HG02588 (cell line): ENCODE data around the gene ABCC4.

Experiments used
- ATAC-seq: cut with Tn5 transposase; IDR thresholded peaks from one replicate; pipeline ENCODE4 v1.9.1; 2021; ENCODE audit warnings: mild to moderate bottlenecking, moderate library complexity; ENCODE audit not compliant: unreplicated experiment

The ABCC4 gene, protein sequence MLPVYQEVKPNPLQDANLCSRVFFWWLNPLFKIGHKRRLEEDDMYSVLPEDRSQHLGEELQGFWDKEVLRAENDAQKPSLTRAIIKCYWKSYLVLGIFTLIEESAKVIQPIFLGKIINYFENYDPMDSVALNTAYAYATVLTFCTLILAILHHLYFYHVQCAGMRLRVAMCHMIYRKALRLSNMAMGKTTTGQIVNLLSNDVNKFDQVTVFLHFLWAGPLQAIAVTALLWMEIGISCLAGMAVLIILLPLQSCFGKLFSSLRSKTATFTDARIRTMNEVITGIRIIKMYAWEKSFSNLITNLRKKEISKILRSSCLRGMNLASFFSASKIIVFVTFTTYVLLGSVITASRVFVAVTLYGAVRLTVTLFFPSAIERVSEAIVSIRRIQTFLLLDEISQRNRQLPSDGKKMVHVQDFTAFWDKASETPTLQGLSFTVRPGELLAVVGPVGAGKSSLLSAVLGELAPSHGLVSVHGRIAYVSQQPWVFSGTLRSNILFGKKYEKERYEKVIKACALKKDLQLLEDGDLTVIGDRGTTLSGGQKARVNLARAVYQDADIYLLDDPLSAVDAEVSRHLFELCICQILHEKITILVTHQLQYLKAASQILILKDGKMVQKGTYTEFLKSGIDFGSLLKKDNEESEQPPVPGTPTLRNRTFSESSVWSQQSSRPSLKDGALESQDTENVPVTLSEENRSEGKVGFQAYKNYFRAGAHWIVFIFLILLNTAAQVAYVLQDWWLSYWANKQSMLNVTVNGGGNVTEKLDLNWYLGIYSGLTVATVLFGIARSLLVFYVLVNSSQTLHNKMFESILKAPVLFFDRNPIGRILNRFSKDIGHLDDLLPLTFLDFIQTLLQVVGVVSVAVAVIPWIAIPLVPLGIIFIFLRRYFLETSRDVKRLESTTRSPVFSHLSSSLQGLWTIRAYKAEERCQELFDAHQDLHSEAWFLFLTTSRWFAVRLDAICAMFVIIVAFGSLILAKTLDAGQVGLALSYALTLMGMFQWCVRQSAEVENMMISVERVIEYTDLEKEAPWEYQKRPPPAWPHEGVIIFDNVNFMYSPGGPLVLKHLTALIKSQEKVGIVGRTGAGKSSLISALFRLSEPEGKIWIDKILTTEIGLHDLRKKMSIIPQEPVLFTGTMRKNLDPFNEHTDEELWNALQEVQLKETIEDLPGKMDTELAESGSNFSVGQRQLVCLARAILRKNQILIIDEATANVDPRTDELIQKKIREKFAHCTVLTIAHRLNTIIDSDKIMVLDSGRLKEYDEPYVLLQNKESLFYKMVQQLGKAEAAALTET (N-terminal part only)

DNA sequence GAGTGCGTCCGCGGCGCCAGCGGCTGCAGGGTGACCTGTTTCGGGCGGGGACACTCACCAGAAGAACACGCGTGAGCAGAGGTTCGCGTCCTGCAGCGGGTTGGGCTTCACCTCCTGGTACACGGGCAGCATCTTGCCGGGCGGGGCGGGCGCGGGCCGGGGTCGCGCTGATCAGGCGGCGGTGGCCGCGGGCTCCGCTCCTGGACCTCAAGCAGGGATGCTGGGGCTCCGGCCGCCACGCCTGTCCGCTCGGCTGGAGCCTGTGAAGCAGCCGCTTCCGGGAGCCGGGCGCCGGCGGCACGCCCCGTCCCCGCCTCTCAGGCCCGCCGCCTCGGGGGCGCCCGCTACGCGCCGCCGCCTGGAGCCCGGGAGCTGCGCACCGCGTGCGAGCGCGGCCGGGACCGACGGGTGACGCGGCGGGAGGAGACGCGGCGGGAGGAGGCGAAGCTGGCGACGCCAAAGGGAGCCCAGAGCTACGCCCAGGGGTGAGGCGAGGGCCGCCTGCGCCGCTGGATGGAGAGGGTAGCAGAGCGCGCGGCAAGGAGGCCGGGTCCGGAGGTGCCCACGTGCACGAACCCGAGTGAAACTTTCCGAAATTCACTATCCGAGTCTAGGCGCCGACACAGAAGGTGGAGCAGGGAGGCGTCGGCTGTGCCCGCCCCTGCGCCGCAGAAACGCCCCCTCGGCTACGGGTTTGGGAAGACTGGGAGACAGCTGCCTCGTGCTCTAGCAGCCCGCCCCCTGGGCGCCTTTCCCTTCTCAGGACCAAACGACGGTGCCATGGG, at the start of gene ABCC4:
Gene ABCC4, minus strand, starts transcription at position 269 of the 785 bp plus-strand sequence. Its CDS starts 137 bp downstream, at position 132.
- peak; percentile 88 for ATAC-seq

DNA sequence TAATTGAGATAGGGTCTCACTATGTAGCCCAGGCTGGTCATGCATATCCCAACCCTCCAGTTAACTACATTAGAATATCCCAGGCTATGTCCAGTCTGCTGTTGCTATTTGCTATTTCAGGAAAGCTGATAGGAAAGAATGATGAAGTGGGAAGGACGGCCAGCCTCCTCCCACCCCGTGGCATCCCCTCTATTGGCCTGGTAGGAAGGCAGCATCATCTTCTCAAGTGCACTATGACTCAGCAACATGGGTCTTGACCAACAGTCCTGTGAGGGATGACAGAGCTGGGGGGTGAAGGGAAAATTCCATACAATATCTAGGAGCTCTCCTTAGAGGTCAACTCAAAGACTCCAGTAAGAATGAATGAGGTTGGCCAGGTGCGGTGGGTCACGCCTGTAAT, 48.0 kb upstream of the ABCC4 start:
- no peak for ATAC-seq

DNA sequence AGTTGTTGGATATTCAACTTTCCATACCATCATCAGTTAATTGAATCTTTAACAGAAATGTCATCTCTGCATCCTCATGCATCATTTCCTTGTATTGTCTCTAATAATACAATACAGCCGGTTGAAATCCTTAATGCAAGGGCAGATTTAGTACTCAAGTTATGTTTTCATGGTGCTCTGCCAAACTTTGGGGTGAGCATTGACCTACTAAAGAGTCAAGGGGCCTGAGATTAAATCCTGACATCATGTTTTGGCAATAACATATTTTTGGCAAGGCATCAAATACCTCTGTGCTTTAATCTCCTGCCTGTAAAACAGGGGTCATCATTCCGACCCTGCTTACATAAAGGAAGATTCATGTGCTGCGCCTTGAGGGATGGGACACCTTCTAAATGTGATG, 42.7 kb upstream of the ABCC4 start:
- ATAC-seq = no peak

DNA sequence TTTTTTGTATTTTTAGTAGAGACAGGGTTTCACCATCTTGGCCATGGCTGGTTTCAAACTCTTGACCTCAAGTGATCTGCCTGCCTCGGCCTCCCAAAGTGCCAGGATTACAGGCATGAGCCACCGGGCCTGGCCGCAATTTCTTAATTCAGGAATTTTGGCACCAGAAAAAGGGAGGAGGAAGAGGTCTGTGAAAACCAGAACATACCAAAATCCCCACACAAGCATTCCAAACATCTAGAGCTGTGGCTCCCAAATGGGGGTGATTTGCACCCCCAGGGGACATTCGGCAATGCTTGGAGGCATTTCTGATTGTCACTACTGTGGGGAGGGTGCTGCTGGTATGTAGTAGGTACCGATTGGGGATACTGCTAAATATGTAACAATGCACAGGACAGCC, 40.2 kb upstream of the ABCC4 start:
- no peak for ATAC-seq

DNA sequence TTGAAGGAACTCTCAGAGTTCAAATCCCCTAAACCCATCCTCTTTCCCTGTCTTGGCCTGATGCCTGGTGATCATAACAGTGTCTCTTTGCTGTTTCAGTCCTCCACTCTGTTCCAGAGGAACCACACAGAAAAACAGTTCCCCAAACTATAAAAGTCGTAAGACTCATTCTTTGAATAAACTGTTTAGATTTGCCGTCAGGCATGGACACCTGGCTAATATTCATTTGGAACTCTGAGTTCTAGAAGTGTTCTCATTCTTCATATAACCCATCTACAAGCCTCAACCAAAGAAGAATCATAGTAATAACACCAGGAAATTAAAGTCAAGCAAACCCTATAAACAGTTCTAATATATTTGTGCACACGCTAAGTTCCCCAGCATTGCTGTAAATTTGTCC, 37.7 kb upstream of the ABCC4 start:
- ATAC-seq = no peak

DNA sequence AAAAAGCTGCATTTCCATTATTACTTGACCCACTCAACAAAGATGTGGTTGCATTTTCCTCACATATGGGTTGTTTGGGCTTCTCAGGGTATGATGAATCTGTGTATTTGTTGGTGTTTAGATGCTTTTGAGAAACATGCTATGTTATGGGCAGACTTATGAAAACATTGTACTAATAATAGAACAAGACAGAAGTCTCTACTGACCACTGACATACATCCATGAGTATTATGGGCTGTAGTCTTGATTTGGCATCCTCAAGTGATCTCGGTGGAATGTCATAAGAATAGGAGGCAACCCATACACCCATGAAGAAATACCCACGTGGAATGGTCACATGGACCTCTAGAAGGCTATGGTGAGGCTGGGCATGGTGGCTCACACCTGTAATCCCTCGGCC, 36.3 kb upstream of the ABCC4 start:
- ATAC-seq = no peak

DNA sequence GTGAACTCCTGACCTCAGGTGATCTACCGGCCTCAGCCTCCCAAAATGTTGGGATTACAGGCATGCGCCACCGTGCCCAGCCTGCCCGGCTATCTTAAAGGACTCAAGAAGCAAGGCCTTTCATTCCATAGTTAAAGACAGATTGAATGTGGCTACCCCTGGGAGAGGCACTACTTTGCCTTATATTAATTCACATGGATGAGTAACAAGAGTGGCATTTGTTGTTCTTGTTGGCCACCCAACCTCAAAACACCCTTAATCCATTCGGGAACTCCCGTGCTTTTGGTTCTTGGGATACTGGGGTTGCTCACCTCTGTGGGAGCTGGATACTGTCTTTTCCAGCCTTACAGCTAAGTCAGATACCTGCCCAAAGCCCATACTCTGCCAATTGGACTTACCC, 34.4 kb upstream of the ABCC4 start:
- ATAC-seq = no peak

DNA sequence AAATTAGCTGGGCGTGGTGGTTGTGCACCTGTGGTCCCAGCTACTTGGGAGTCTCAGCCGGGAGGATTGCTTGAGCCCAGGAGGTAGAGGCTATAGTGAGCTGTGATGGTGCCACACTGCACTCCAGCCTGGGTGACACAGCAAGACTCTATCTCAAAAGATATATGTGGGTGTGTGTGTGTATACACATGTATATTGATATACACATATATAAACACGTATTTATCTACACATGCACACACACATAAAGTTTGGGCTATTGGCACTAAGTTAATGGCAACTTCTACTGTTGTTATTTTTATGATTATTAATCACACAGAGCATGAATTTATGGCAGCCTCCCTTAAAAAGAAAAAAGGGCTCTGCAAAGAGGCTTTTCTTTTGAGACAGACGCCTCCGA, 27.1 kb upstream of the ABCC4 start:
- no peak for ATAC-seq

DNA sequence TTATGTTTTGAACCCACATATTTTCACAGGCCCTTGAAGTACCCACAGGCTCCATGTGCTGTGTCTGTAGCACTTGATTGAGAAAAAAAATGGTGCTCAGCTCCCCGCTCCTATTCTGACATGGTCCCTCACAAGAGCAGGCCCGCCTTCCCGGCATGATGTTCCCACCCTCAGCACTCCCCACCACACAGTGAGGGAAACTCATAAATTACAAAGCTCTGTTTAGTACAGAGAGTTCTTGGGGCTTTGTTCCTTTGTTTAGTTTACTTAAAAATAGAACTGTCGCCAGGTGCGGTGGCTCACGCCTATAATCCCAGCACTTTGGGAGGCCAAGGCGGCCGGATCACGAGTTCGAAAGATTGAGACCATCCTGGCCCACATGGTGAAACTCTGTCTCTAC, 25.9 kb upstream of the ABCC4 start:
- no peak for ATAC-seq

DNA sequence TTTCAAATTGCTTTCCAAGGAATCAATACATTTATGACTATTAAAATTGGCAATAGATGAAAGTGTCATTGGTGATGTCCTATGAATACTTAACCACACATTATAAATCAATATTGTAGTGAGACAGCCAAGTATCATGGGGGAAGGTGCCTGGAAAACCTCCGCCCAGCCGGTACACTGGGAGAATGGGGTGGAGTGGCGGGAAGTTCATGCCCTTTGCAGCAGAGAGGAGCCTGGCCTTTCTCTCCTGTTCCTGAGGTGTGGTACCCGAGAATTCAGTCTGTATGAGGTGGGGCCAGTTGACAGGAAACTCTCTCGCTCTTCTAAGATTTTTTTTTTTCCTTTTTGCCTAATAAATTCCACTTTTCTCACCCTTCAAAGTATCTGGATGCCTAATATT, 25.4 kb upstream of the ABCC4 start:
- no peak for ATAC-seq

DNA sequence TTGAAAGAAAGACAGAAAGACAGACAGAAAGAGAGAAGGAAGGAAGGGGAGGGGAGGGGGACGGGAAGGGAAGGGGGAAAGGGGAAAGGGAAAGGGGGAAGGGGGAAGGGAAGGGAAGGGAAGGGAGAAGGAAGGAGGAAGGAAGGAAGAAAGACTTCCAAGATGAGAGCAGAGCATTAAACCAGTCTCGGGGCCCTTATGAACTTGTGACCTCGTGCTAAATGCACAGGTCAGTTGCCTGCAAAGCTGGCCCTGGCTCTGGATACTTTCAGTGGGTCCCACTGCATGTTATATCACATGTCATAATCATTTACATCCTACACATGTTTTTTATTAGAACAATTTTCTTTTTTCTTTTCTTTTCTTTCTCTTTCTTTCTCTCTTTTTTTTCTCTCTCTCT, 24.2 kb upstream of the ABCC4 start:
- ATAC-seq = no peak

DNA sequence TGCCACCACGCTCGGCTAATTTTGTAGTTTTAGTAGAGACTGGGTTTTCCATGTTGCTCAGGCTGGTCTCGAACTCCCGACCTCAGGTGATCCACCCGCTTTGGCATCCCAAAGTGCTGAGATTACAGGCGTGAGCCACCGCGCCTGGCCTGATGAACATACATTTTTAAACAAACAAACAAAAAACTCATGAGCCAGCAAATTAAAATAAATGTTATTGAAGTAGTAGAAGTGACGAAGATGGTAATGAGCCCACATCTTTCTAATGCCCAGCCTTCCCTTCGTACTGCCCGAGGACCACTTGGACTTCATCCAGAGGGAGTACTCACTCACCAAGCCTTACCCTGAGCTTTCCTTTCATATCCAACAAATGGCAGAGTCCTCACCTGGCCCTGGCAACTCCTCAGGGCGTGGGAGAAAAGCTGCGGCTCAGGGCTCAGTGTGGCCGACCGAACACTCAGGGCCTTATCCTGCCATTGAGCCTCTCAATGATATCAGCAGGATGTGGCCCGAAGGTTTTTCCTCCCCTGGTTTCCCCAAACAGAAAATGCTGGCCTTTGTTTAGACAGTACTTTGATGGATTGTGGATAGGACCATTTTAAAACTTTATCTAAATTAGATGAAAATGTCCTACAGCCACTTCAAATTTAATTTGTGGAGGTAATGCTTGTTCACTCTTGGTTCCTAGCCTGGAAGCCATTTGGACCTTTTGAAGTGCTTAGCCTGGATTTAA, 22.8 kb upstream of the ABCC4 start:
- no peak for ATAC-seq

DNA sequence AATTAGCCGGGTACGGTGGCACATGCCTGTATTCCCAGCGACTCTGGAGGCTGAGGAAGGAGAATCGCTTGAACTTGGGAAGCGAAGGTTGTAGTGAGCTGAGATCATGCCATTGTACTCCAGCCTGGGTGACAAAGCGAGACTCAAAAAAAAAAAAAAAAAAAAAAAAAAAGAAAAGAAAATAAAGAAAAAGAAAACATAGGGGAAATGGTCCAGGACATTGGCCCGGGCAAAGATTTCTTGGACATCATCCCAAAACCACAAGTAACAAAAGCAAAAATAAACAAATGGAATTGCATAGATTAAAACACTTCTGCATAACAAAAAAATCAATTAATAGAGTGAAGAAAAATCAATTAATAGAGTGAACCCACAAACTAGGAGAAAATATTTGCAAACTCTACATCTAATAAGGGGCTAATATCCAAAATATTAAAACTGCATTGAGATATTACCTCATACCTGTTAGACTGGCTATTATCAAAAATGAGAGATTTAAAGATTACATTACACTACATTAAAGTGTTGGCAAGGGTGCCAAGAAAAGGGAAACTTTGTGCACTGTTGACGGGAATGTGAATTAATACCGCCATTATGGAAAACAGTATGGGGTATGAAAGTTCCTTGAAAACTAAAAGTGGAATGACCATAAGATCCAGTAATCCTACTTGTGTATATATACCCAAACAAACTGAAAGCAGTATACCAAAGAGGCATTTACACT, 18.5 kb upstream of the ABCC4 start:
- ATAC-seq = no peak

DNA sequence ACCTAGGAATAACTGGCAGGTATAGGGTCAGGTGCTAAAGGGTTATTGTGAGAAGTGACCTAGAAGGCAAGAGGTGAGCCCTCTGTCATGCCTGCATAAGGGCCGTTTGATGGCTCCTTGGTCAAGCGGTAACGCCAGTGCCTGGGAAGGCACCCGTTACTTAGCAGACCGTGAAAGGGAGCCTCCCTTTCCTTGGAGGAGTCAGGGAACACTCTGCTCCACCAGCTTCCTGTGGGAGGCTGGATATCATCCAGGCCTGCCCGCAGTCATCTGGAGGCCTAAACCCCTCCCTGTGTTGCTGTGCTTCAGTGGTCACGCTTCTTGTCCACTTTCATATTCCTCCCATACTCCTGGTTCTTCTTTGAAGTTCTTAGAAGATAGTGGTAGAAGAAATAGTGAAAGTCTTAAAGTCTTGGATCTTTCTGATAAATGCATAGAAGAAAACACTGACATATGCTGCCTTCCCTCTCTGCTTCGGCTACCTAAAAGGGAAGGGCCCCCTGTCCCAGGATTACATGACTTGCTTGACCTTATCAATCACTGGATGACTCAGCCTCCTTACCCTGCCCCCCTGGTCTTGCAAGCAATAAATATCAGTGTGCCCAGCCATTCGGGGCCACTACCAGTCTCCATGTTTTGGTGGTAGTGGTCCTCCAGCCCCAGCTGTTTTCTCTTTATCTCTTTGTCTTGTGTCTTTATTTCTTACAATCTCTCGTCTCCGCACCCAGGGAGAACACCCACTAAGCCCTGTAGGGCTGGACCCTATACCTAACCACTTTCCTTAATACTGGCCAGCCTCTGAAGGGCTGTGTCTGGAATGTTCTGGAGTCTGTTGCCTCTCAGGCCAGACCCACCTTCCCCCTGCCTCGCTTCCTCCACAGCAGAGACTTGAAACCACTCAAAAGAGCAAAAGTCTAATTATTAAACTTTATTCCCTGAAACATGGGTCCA, 16.1 kb upstream of the ABCC4 start:
- no peak for ATAC-seq

DNA sequence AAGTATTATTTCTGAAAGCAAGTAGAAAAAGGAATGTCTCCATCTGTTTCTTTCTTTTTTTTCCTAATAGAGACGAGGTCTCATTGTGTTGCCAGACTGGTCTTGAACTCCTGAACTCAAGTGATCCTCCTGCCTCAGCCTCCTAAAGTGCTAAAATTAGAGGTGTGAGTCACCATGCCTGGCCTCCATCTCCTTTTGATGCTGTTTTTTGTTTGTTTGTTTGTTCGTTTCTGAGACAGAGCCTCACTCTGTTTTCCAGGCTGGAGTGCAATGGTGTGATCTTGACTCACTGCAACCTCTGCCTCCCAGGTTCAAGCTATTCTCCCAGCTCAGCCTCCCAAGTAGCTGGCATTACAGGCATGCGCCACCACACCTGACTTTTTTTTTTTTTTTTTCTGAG, 14.5 kb upstream of the ABCC4 start:
- no peak for ATAC-seq

DNA sequence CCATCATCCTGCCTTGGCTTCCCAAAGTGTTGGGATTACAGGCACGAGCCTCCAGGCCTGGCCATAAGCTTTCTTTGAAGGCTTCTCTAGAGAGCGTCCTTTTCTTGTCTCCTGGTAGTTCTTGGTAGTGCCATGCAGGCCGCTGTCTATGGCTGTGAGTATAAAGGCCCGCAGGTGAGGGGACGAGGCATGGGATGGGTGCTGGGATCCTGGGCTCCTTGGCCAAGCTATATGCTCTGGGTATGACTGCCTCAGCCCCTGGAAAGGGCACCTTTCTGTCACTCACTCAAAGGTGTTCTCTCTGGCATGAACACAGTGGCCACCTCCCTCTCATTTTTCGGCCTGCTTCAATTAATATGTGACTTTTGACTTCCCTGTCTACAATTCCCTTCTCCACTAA, 6.3 kb upstream of the ABCC4 start:
- ATAC-seq = no peak

DNA sequence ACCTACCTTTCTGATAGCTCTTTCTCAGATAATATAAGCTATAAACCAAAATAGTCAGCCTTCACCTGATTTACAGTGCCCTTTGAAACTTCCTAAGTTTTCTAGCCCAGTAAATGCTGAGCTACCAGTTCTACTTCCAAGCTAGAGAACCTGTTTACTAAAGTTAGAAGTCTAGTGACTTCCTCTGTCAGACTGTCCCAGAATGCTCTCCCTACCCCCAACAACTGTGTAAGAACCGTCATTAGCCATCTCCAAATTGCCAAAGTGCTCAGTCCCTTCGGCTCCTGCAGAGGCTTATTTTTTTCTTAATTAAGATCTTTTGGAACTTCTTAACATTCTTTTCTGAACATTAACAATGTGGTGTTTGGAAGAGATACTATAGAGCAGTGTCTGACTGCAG, 3.2 kb upstream of the ABCC4 start:
- ATAC-seq = no peak

DNA sequence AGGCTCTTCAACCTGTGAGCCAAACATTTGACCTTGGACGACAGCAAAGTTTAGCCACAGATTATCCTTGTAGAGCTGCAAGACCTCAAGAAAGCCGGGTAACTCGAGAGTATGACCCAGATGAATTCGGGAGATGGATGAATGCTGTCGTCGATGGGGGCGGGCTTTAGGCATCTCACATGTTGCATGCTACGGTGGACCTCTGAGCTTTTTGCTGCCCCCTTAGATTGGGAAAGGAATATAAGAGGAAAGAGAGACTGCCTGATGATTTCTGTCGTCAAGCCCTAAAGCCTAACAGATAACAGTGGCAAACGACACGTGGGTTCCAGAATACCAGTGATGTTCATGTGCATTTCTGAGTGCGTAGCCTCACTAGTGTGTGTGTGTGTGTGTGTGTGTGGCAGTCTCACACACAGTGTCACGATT, 730 bp upstream of the ABCC4 start:
- no peak for ATAC-seq
